HL-60/S4 (cell line): ENCODE results near the gene KIF3C.

ENCODE experiments used
- in situ Hi-C: fragments of 300-500 bp; cut with MboI; formaldehyde crosslinking; loops from 2 replicates; pipeline ENCODE4 v1.14.3; 2022; ENCODE audit warnings: low sequenced_read_pairs

KIF3C gene

DNA sequence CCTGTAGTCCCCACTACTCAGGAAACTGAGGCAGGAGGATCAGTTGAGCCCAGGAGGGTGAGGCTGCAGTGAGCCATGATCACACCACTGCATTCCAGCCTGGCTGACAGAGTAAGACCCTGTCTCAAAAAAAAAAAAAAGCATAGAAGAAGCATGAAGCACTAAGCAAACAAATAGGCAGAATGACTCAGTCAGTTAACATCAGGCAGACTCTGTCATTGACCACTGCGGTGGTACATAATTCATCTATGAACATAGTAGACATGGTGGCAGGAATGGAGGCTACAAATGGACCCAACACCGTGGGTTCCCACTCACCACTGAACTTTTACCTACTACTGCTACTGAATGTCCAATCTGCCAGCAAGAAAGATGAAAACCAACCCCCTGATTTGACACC is 96.4 kb downstream of the KIF3C start:
- in situ Hi-C loops = no loop called here

DNA sequence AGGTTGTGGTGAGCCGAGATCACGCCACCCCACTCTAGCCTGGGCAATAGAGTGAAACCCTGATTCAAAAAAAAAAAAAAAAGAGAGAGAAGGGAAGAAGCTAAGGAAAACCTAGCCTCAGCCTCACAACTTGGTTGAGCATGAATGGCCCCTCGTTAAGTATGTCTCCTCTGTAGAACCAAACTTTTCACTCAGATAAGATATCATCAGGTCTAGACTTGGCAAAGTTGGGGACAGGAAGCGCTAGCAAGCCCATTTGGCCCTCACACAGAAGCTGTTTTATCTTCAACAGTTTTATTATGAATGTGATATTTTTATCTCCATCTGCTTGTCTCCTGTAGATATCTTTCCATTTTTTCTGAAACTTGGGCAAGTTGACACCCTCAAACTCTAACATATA is 100.5 kb downstream of the KIF3C start:
- in situ Hi-C loops = no loop called here

DNA sequence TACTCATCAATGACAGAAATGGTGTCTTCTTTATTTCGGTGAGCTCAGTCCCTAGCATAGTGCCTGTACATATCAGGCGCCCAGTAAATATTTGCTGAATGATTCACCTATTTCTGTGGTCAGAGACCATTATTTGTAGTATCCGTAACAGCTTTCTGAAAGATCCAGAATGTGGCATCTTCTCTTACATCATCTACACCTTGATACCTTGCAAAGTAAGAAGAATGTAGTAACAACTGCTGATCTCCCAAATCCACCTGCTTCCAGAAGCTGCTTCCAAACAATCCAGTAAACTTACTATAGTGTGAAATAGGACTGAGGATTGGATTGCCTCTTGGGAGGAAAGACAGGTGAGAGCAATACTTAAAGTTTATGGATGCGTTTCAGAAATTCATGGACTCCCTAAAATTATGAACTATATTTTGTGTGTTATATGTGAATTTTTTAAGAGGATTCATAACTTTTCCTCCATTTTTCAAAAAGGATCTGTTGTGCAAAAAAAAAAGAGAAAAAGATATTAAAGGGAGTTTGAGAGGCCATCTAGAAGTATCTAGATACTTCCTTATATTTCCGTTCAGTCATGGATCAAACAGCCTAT is 103.1 kb downstream of the KIF3C start:
- in situ Hi-C loops = no loop called here

DNA sequence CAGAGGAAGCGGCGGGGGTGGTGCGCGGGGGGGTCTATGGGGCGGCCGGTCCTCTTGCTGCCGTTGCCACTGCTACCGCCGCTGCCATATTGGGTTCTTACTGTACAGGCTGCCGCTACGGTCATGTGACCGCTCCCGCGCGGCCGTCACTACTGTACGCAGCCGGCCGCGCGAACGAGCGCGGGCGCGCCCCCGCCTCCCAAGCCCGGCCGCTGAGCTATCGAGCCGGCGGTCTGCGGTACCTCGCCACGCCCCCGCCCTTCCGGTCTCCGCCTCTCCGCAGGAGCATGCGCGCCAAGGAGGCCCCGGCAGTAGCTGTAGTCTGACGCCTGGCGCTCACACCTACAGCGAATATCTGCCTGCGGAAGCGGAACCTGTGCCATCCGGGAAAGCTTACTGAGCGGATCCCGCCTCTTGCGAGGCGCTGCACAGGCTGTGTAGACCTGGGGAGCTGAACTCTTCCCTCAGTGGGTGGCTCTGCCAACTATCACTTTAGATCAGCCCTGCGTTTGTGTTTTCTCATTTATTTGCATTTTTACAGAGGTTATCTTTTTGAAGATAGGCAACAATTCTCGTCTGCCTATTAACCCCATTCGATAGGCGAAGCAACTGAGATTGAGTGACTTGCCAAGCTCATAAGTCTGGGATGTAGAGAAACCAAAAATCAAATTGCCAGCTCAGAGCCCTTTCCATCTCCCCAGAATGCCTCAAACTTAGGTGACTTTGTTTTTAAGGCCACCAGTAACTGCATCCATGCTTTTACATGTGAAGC is 103.8 kb downstream of the KIF3C start, which contains the start of gene ASXL2:
ASXL2 (minus strand) TSS at position 127 of the 772 bp plus-strand sequence. CDS start 265 bp downstream, outside the sequence.
- in situ Hi-C loops = no loop called here

GRCh38 chr2:25877431-25878360 is 104.6 kb downstream of the KIF3C start:
- in situ Hi-C loops = no loop called here
